Middle frontal gyrus (tissue), 1 donor: ENCODE data around the gene PLD5.
"Not testable (repeated sequence)": the region's sequence is repeated elsewhere in the genome, so short reads cannot be mapped to it uniquely, and the experiment has no call there.

Source experiments
- DNase-seq: peaks from one replicate; pipeline ENCODE4 v3.0.0-alpha.2; 2015; ENCODE audit warnings: low spot score; ENCODE audit errors: extremely low spot score

PLD5 gene

DNA sequence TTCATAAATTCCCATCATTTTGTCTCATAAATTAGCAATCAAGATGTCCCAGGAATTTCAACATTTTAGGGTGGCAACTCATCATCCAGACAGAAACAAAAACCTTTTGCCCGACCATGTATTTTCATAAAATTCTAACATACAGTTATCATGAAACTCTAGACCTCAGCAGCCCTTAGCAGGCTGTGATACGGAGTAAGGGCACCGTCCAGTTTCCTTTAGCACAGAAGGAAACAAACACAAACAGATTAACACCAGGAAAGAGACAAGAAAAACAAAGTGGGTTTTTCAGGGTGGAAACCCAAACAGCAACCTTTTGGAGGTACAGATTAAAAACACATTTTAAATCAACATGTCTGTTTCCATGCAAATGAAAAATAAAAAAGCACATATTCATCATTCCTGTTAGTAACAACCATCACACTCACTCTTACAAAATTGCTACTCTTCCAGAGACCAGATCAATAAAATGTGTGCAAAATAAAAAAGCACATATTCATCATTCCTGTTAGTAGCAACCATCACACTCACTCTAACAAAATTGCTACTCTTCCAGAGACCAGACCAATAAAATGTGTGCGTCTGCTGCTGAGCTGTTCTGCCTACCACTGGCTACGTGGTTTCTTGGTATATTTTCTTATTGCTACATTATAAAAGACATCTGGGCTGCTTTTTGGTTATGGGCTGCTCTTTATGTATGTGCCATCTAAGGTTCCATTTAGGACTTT lies 241.6 kb downstream of the PLD5 start:
- DNase-seq = not testable (repeated sequence)

GRCh38 chr1:242278406-242278805 lies 246.1 kb downstream of the PLD5 start:
- not testable (repeated sequence) for DNase-seq

DNA sequence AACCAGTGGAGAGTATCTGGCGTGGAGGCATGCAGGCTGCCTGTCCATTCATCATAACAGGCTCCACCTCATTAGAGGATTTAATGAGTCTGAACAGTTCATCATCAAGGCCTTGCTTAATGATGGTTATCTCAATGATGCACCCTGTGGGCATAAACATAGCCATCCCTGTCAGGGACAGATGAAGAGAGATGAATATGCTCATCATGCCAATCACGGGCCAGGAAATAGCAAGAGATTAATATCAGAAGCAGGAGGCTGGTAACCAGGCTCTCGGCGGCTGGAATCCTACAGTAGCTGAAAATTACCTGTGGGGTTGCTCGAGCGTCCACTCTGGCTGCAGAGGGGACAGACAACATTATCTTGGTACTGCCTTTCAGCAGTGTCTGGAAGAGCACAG lies 247.7 kb downstream of the PLD5 start:
- DNase-seq = not testable (repeated sequence)

- not testable (repeated sequence) for DNase-seq
Measured at GRCh38 chr1:242267004-242267403, 257.5 kb downstream of the PLD5 start.

GRCh38 chr1:242264419-242264818 lies 260.1 kb downstream of the PLD5 start:
- DNase-seq = not testable (repeated sequence)

DNA sequence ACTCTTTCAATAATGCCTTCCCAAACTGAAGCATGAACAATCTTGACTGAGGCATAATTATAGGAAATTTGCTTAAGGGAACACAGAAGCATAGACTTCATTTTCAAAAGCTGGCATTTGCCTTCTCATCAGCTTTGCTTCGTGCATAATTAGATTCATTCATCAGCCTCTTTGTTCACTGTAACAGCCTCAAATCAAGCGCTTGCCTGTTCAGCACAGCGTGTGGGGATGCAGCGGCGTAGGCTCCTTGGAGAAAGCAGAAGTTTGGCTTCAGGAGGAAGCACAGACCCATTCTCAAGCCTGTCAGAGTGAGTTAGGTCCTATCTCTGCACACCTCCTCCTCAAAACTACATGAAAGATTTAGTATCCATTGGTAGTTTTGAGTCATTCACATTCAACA lies 279.2 kb downstream of the PLD5 start:
- no peak for DNase-seq

DNA sequence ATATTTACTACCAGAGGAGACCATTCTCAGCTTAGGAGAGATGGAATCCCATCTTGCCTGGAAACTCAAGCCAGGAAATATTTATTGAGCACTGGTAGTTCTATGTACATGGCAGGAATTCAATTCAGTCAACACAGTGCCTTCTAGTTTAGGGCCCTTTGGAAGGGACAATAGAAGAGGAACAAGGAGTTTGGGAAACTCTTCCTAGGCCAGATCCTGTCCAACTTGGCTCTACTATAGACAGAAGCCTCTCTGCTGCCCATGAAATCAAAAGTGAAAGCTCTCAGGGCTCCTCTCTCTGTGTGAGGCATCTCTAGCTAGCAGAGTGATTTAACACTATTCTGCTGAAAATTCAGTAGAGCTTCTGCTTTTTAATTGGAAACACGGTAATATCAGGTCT lies 281.0 kb downstream of the PLD5 start:
- DNase-seq = no peak

GRCh38 chr1:242242983-242243382 lies 281.5 kb downstream of the PLD5 start:
- no peak for DNase-seq

GRCh38 chr1:242241936-242242335 lies 282.6 kb downstream of the PLD5 start:
- DNase-seq = no peak

GRCh38 chr1:242240691-242241090 lies 283.8 kb downstream of the PLD5 start:
- no peak for DNase-seq

DNA sequence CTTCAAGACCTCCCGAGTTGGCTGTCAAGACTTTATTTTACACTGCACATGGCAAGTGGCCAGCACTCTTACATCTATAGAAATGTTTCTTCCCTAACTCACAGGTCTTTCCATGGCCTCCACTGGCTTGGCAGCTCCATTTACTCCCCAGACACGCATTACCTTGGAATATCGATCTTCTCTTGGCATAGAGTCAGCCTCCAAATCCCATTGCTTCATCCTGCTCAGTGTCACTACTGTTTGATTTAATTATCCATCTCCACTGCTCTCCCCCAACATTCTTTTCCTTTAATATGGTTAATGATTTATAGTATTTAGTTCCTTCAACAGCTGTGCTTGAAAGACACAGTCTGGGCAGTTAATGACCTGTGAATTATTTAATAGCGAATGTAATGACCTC lies 284.4 kb downstream of the PLD5 start:
- DNase-seq = no peak

GRCh38 chr1:242239398-242239797 lies 285.1 kb downstream of the PLD5 start:
- no peak for DNase-seq

GRCh38 chr1:242237051-242237450 lies 287.4 kb downstream of the PLD5 start:
- no peak for DNase-seq

- no peak for DNase-seq
Measured at GRCh38 chr1:242228991-242229390, 295.5 kb downstream of the PLD5 start.

- DNase-seq = no peak
Measured at GRCh38 chr1:242225767-242226573, 298.5 kb downstream of the PLD5 start.

DNA sequence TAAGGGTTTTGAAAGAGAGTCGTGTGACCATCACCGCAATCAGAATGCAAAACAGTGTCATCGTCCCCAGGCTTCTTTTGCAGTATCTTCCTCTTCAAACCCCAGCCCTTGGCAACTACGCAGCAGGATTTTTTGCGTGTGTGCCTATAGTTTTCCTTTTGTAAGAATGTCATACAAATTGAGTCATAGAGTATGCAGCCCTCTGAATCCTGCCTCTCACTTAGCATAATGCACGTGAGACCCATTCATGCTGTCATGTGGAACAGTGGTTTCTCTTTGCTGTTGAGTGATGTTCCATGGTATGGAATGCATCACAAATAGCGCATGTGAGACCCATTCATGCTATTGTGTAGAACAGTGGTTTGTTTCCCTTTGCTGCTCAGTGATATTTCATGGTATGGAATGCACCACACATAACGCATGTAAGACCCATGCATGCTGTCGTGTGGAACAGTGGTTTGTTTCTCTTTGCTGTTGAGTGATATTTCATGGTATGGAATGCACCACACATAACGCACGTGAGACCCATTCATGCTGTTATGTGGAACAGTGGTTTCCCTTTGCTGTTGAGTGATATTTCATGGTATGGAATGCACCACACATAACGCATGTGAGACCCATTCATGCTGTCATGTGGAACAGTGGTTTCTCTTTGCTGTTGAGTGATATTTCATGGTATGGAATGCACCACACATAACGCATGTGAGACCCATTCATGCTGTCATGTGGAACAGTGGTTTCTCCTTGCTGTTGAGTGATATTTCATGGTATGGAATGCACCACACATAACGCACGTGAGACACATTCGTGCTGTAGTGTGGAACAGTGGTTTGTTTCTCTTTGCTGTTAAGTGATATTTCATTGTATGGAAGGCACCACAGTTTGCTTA lies 299.4 kb downstream of the PLD5 start:
- not testable (repeated sequence) for DNase-seq

DNA sequence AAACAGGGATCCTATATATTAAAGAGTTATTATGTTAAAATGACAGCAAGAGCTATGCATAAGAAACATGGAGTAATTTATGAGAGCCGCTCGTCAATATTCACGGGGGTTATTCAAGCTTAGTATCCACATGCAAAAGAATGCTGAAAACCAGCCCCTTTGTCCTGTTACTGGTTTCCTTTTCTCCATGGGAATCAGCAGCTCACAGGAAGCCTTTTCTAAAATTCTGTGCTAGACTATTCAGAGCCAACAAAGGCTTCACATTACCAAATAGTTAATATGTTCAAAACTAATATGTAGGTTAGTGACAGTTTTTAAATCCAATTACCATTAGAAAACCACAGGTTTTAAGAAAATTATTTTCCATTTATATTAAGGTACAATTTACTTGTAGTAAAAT lies 300.0 kb downstream of the PLD5 start:
- DNase-seq = no peak

DNA sequence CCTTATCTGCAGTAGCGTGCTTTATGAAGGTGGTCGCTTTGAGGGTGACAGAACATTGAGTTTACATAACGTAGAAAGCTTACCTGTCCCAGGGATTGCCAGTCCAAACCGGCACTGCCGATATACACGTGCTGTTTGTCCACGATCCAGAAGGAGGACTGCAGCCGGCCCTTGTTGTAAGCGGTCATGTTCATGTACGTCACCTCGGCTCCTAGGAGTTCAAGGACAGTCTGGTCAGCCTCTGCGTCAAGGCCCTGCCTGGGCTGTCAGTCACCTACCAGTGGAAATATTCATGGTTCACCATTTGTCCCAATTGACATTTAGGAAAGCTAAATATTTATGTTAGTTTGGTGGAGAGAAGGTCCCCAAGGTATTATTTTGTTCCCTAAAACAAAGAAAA lies 304.6 kb downstream of the PLD5 start:
- DNase-seq = no peak

DNA sequence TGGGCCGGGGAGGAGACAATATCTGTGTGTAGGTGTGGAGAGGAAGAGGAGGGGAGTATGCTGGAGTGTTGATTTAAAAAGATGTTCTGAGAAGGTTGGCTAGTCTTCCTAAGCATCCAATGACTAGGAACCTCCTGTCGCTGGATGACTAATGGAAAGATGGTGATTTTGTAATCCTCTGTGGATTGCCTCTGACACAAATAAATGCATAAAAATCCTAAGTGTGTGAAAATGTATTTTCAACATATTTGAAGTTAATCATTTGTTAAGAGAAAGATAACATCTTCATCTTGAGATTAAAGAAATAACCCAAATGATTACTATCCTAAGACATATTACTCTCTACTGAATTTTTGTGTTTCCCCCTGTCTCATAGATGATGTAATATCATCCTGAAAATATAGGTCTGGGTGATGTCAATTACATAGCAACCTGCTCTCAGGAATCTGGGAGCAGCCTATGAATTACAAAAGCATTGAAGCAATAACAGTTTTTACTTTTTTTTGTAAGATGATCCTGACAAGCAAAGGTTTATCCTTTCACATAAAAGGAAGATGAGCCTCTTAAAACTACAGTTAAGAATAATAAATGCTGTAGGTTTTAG lies 305.1 kb downstream of the PLD5 start:
- no peak for DNase-seq

DNA sequence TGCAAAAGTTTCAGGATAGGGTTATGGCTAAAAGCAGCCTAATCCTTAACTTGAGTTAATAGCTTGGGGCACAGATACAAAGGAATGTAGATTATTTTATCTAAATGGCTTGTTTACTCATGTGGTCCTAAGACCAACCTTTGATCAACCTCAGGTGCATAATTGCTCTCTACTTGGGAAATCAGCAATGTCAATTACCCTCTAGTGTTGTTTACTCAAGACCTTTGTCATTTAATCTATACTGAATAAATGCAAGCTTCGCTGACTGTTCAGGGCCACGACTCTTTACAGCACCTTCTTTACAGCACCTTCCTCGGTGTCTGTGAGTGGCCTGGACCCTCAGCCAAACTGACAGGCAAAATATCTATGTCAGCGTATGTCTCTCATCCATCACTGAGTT lies 308.1 kb downstream of the PLD5 start:
- DNase-seq = no peak

- DNase-seq = not testable (repeated sequence)
Measured at GRCh38 chr1:242214455-242214854, 310.0 kb downstream of the PLD5 start.
